HepG2 (cell line): ENCODE results near the gene CRISPLD2. TPM values are rescaled to one million over a fixed set of nuclear protein-coding genes. Genes with fewer than 3 reads are reported as not detected.

ENCODE experiments used
- BRD4 ChIP-seq: sonication (generic); formaldehyde crosslinking; IDR thresholded peaks from 2 replicates; pipeline ENCODE4 v1.4.0; 2020; ENCODE audit warnings: missing genetic modification reagents
- HNF4A ChIP-seq: sonication (generic); formaldehyde crosslinking; IDR thresholded peaks from 2 replicates; pipeline ENCODE4 v1.4.0; 2020; ENCODE audit warnings: missing genetic modification reagents
- NFE2L1 ChIP-seq: sonication (generic); formaldehyde crosslinking; IDR thresholded peaks from 2 replicates; pipeline ENCODE4 v1.4.0; 2020; ENCODE audit warnings: missing genetic modification reagents, mild to moderate bottlenecking, borderline replicate concordance
- PITX1 ChIP-seq: sonication (generic); formaldehyde crosslinking; IDR thresholded peaks from 2 replicates; pipeline ENCODE4 v1.5.1; 2020; ENCODE audit warnings: mild to moderate bottlenecking, missing genetic modification reagents
- PPARG ChIP-seq: conservative IDR thresholded peaks from 2 replicates; pipeline ENCODE4 v1.6.1; 2016; ENCODE audit warnings: missing biosample characterization, missing genetic modification reagents
- RXRA ChIP-seq: sonication (generic); formaldehyde crosslinking; IDR thresholded peaks from 2 replicates; pipeline ENCODE4 v1.5.1; 2020; ENCODE audit warnings: missing genetic modification reagents
- SMYD3 ChIP-seq: sonication (generic); formaldehyde crosslinking; IDR thresholded peaks from 2 replicates; pipeline ENCODE4 v1.8.1; 2023; ENCODE audit warnings: mild to moderate bottlenecking, missing genetic modification reagents
- SP5 ChIP-seq: IDR thresholded peaks from 2 replicates; pipeline ENCODE4 v1.6.1; 2016; ENCODE audit warnings: low read depth, borderline replicate concordance
- XRCC5 ChIP-seq: fragments of 200-400 bp; formaldehyde crosslinking; optimal IDR thresholded peaks from 2 replicates; pipeline ENCODE3; 2017; ENCODE audit warnings: mild to moderate bottlenecking, low read length
- ZBTB21 ChIP-seq: sonication (generic); formaldehyde crosslinking; IDR thresholded peaks from 2 replicates; pipeline ENCODE4 v1.4.0; 2020; ENCODE audit warnings: missing genetic modification reagents
- ZMYM4 ChIP-seq: sonication (generic); formaldehyde crosslinking; IDR thresholded peaks from 2 replicates; pipeline ENCODE4 v1.8.1; 2023; ENCODE audit warnings: mild to moderate bottlenecking, missing genetic modification reagents
- ZNF33B ChIP-seq: sonication (generic); formaldehyde crosslinking; IDR thresholded peaks from 2 replicates; pipeline ENCODE4 v1.5.1; 2020; ENCODE audit warnings: mild to moderate bottlenecking, missing genetic modification reagents
- ZNF607 ChIP-seq: sonication (generic); formaldehyde crosslinking; IDR thresholded peaks from 2 replicates; pipeline ENCODE4 v1.5.1; 2020; ENCODE audit warnings: missing genetic modification reagents, mild to moderate bottlenecking, borderline replicate concordance
- ZNF790 ChIP-seq: sonication (generic); formaldehyde crosslinking; IDR thresholded peaks from 2 replicates; pipeline ENCODE4 v1.8.0; 2022; ENCODE audit warnings: missing genetic modification reagents, mild to moderate bottlenecking, borderline replicate concordance
- polyA plus RNA-seq, 8 experiments: library from polyadenylated mRNA; depleted of rRNA in 3 of 8; stranded (reverse) in 7 of 8; unstranded in 1 of 8; fragments of >200 nt; fragmentation: Illumina TruSeq in 4 of 8; extraction: Trizol in 4 of 8; gene quantifications; 2 replicates each; pipeline versions ENCODE4 v1.2.1 to v1.2.3, GENCODE V29; 2011 to 2016; ENCODE audit warnings: low read depth in 4 of 8, missing spikeins in 1 of 8, mixed read lengths in 1 of 8; ENCODE audit not compliant: insufficient read depth in 1 of 8
- total RNA-seq, 5 experiments: library from RNA; depleted of rRNA; stranded (reverse); fragments of >200 nt; fragmentation: Illumina TruSeq; extraction: Trizol; gene quantifications; 2 replicates each; pipeline ENCODE4 v1.2.3, GENCODE V29; 2016; ENCODE audit warnings: low read depth in 1 of 5
- TF ChIP-seq, protein P1 (sequence below): sonication (generic); formaldehyde crosslinking; IDR thresholded peaks from 2 replicates; pipeline ENCODE4 v1.9.0; 2021; ENCODE audit warnings: missing genetic modification reagents, borderline replicate concordance
- TF ChIP-seq, protein P2 (sequence below): sonication (generic); formaldehyde crosslinking; IDR thresholded peaks from 2 replicates; pipeline ENCODE4 v1.4.0; 2020; ENCODE audit warnings: missing genetic modification reagents
- TF ChIP-seq, protein P3 (sequence below): sonication (generic); formaldehyde crosslinking; IDR thresholded peaks from 2 replicates; pipeline ENCODE4; 2020; ENCODE audit warnings: missing genetic modification reagents, mild to moderate bottlenecking, borderline replicate concordance
- TF ChIP-seq, protein P4 (sequence below): IDR thresholded peaks from 2 replicates; pipeline ENCODE4 v1.6.1; 2016
- TF ChIP-seq, protein P5 (sequence below): IDR thresholded peaks from 2 replicates; pipeline ENCODE4 v1.6.1; 2018; ENCODE audit warnings: missing genetic modification reagents

Gene CRISPLD2
- total and polyA plus RNA-seq, 2 of the 13 experiments (the other 11 are each of a cell fraction or from before 2014, with no cell fraction given) = 0.04 to 0.31 TPM

DNA sequence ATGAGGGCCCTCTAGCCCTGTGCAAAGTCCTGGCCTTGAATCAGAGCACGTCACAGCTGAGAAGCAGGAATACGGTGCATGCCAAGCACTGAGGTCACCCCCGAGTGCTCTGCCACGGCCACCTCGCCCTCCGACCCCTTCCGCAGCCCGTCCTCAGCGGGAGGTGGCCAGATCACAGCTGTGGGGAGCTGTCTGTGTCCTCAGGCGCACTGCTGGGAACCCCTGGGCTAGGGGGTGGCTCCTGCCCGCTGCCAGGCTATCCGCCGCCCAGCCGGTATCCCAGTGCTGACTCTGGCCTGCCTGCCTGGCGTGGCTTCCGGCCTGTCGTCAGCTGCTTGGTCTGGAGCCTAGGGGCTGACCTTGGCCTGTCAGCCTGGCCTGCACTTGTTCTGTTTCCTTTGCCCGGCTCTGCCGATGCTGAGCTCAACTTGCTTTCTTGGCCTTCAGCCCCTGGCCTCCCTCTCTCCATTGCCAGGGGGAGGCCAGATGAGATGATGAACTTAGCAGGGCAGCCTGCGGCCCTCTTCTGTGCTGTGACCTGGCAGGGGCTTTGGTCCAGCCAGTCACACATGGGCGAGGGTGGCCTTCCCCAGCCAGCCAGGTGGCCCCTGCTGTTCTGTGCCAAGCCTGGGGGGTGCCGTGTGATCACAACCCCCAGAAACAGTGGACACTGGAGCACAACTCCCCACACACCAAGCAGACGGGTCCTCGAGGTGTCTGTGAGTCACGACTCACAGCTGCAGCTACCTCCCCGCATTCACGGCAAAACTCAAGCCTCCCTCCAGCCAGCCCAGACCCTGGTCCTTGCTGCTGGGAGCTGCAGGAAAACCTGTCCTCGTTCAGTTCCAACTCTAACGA lies 114.2 kb downstream of the CRISPLD2 start (continued):
- TF ChIP-seq, protein P1, sequence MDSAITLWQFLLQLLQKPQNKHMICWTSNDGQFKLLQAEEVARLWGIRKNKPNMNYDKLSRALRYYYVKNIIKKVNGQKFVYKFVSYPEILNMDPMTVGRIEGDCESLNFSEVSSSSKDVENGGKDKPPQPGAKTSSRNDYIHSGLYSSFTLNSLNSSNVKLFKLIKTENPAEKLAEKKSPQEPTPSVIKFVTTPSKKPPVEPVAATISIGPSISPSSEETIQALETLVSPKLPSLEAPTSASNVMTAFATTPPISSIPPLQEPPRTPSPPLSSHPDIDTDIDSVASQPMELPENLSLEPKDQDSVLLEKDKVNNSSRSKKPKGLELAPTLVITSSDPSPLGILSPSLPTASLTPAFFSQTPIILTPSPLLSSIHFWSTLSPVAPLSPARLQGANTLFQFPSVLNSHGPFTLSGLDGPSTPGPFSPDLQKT = no peak
- TF ChIP-seq ZNF607 (CRISPR knock-in tag) (0 out of 2 replicates have a peak, but pooled peaks have one; percentile 45), ZNF790 (CRISPR knock-in tag) (no peak), NFE2L1 (CRISPR knock-in tag) (no peak), ZMYM4 (CRISPR knock-in tag) (peak; percentile 26; the same call in 1 of the 2 replicates), SMYD3 (CRISPR knock-in tag) (no peak), ZNF33B (0 out of 2 replicates have a peak, but pooled peaks have one; percentile 85), ZBTB21 (CRISPR knock-in tag) (peak; percentile 10; the same call in 1 of the 2 replicates), SP5 (CRISPR knock-in tag) (no peak), BRD4 (CRISPR knock-in tag) (peak; percentile 54; the same call in 1 of the 2 replicates), RXRA (CRISPR knock-in tag) (peak; percentile 88), PITX1 (CRISPR knock-in tag) (peak; percentile 44; the same call in 1 of the 2 replicates), HNF4A (CRISPR knock-in tag) (peak; percentile 64; the same call in 1 of the 2 replicates), XRCC5 (no peak), PPARG (0 out of 2 replicates have a peak, but pooled peaks have one; percentile 42)
- TF ChIP-seq, protein P2, sequence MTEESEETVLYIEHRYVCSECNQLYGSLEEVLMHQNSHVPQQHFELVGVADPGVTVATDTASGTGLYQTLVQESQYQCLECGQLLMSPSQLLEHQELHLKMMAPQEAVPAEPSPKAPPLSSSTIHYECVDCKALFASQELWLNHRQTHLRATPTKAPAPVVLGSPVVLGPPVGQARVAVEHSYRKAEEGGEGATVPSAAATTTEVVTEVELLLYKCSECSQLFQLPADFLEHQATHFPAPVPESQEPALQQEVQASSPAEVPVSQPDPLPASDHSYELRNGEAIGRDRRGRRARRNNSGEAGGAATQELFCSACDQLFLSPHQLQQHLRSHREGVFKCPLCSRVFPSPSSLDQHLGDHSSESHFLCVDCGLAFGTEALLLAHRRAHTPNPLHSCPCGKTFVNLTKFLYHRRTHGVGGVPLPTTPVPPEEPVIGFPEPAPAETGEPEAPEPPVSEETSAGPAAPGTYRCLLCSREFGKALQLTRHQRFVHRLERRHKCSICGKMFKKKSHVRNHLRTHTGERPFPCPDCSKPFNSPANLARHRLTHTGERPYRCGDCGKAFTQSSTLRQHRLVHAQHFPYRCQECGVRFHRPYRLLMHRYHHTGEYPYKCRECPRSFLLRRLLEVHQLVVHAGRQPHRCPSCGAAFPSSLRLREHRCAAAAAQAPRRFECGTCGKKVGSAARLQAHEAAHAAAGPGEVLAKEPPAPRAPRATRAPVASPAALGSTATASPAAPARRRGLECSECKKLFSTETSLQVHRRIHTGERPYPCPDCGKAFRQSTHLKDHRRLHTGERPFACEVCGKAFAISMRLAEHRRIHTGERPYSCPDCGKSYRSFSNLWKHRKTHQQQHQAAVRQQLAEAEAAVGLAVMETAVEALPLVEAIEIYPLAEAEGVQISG (CRISPR knock-in tag) = peak; percentile 72
- TF ChIP-seq, protein P3, sequence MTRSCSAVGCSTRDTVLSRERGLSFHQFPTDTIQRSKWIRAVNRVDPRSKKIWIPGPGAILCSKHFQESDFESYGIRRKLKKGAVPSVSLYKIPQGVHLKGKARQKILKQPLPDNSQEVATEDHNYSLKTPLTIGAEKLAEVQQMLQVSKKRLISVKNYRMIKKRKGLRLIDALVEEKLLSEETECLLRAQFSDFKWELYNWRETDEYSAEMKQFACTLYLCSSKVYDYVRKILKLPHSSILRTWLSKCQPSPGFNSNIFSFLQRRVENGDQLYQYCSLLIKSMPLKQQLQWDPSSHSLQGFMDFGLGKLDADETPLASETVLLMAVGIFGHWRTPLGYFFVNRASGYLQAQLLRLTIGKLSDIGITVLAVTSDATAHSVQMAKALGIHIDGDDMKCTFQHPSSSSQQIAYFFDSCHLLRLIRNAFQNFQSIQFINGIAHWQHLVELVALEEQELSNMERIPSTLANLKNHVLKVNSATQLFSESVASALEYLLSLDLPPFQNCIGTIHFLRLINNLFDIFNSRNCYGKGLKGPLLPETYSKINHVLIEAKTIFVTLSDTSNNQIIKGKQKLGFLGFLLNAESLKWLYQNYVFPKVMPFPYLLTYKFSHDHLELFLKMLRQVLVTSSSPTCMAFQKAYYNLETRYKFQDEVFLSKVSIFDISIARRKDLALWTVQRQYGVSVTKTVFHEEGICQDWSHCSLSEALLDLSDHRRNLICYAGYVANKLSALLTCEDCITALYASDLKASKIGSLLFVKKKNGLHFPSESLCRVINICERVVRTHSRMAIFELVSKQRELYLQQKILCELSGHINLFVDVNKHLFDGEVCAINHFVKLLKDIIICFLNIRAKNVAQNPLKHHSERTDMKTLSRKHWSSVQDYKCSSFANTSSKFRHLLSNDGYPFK = peak; percentile 52; the same call in 1 of the 2 replicates
- TF ChIP-seq, protein P4, sequence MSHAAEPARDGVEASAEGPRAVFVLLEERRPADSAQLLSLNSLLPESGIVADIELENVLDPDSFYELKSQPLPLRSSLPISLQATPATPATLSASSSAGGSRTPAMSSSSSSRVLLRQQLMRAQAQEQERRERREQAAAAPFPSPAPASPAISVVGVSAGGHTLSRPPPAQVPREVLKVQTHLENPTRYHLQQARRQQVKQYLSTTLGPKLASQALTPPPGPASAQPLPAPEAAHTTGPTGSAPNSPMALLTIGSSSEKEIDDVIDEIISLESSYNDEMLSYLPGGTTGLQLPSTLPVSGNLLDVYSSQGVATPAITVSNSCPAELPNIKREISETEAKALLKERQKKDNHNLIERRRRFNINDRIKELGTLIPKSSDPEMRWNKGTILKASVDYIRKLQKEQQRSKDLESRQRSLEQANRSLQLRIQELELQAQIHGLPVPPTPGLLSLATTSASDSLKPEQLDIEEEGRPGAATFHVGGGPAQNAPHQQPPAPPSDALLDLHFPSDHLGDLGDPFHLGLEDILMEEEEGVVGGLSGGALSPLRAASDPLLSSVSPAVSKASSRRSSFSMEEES = peak; percentile 42
- TF ChIP-seq, protein P5, sequence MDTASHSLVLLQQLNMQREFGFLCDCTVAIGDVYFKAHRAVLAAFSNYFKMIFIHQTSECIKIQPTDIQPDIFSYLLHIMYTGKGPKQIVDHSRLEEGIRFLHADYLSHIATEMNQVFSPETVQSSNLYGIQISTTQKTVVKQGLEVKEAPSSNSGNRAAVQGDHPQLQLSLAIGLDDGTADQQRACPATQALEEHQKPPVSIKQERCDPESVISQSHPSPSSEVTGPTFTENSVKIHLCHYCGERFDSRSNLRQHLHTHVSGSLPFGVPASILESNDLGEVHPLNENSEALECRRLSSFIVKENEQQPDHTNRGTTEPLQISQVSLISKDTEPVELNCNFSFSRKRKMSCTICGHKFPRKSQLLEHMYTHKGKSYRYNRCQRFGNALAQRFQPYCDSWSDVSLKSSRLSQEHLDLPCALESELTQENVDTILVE = no peak
